KBM-7 (cell line): ENCODE data around the gene FUOM.
A peak's percentile ranks its signal among the peaks of the same experiment; 100 is the strongest.

ENCODE experiments used
- DNase-seq: peaks from one replicate; pipeline ENCODE4 v3.0.0-alpha.2; 2015
- in situ Hi-C: fragments of 300-500 bp; cut with MboI; formaldehyde crosslinking; loops from 2 replicates; pipeline ENCODE4 v1.14.3; 2020; ENCODE audit warnings: low sequenced_read_pairs, low pct_unique_long_range_greater_than_20kb, mixed read lengths

The FUOM gene

DNA sequence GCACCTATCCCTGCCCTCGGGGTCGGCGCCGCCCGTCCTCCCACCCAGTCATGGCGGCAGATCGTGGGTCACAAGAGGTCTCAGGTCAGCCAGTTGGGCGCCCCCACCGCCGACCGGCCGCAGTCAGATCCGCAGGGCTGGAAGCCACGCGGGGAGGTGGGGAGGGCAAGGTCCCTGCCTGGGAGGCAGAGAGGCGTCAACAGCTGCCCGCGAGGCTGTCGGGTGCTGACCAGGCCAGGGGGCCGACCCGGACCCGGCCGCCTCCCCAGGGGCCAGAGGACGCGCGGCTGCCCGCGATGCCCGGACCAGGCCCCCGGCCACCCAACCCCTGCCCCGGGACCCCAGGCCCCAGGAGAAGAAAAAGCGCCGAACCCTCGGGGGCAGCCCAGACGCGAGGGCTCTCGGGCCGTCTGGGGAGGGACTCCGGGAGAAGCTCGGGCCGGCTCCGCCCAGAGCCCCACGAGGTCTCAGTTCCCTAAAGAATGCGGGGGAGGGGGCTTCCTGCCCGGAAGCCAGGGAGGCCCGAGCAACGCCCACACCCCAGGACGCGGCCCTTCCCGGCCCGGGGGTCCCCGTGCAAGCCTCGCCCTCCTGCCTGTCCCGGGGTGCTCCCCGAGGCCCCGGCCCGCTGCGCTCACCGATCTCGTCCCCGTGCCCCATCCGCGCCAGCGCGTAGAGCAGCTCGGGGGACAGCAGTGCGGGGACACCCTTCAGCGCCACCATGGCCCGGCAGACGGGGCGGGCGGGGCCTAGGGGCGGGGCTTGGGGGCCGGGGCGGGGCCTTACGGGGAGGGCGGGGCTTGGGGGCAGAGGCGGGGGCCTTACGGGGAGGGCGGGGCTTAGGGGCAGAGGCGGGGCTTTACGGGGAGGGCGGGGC lies at the start of gene FUOM:
Gene FUOM, minus strand, starts transcription at position 735 of the 877 bp plus-strand sequence. Its CDS starts 12 bp downstream, at position 723.
- in situ Hi-C loops = no loop called here
- DNase-seq = peak; percentile 90

GRCh38 chr10:133405844-133406527 lies 48.2 kb upstream of the FUOM start:
- in situ Hi-C loops = no loop called here
- no peak for DNase-seq

- in situ Hi-C loops = no loop called here
Measured at GRCh38 chr10:133405272-133405671, 47.5 kb upstream of the FUOM start.

GRCh38 chr10:133403784-133404183 lies 46.0 kb upstream of the FUOM start:
- in situ Hi-C loops = no loop called here
- no peak for DNase-seq

More at GRCh38 chr10:133405272-133405671, 47.5 kb upstream of the FUOM start:
- DNase-seq = no peak

DNA sequence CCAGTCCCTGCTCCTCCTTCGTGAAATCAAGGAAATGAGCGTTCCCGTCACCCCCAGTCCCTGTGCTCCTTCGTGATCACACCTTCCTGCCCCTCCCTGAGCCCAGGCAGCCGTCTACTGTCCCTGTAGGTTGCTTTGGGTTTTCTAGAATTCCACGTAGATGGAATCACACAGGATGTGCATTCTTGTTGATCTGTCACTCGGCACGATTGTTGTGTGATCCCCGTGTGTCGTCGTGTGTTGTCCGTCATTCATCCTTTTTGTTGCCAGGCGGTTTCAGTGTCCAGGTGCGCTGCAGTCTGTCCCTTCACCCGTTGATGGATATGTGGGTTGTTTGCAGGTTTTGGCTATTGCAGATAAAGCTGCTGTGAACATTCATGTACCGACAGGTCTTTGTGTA lies 45.5 kb upstream of the FUOM start:
- DNase-seq = no peak
- in situ Hi-C loops = no loop called here

DNA sequence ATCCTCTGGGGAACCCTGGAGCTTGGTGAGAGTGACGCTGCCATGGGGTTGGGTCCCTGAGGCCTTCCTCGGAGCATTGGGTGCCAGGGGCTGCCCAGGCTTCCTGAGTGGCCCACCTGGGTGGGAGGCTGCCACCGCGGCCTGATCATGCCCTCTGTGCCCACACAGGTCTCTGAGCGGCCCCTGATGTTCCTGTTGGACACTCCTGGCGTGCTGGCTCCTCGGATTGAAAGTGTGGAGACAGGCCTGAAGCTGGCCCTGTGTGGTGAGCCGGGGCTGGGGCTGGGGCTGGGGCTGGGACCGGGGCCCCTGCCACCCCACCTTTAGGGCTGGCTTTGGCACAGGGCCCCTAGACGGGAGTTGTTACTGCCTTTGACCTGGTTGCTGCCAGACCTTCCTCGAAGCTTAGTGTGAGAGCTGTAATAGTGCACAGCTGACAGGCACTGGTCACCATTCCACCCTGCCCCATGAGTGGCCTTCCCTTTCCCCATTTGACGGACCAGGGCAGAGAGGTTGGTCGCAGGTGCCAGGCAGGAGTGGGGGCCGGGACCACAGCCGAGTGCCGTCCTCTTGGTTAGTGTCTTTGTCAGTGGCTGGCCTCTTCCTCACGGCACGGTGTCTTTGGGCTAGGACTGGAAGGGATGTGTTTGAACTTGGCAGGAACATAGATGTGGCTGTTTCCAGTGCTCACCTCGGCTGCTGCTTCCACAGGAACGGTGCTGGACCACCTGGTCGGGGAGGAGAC lies 44.3 kb upstream of the FUOM start:
- in situ Hi-C loops = no loop called here
- no peak for DNase-seq

DNA sequence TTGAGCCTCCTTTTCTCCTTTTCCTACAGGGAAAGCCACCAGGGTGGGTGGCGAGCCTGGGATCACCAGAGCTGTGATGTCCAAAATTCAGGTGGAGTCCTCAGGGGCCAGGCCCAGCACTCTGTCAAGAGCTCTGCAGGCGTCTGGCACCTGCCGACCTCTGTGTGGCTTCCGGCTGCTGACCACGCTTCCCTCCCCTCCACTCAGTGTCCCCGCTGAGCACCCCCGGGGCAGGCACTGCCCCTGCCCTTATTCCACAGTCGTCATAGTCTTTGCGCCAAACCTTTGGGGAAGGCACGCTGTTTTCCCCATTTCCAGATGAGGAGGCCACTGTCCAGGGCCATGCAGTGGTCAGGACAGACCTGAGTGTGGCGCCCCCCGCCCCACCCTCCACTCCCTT lies 43.7 kb upstream of the FUOM start:
- no peak for DNase-seq

GRCh38 chr10:133400624-133401424 lies 43.0 kb upstream of the FUOM start:
- in situ Hi-C loops = no loop called here
- DNase-seq = no peak

More for the DNA sequence above, 43.7 kb upstream of the FUOM start:
- in situ Hi-C loops = no loop called here

DNA sequence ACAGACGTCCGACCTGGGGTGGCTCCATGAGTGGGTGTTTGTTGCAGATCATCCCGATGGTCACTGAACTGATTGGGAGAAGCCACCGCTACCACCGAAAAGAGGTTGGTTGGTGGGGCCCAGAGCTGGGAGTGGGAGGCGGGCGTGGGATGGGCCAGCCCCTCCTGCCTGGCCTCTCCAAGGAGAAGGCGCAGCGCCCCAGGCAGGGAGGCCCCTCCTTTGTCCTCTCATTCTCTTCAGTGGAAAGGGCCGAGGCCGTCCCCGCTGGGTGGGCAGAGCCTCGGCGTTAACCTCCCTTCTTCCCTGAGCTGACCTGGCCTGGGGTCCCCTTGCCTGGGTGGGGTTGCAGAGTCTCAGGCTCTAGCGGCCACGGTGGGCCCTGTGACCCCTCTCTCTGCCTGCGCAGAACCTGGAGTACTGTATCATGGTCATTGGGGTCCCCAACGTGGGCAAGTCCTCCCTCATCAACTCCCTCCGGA lies 41.3 kb upstream of the FUOM start:
- no peak for DNase-seq
- in situ Hi-C loops = no loop called here

- no peak for DNase-seq
- in situ Hi-C loops = no loop called here
Measured at GRCh38 chr10:133397938-133398337, 40.1 kb upstream of the FUOM start.

GRCh38 chr10:133396035-133396624 lies 38.3 kb upstream of the FUOM start:
- in situ Hi-C loops = no loop called here
- no peak for DNase-seq

GRCh38 chr10:133394801-133395221 lies 37.0 kb upstream of the FUOM start:
- no peak for DNase-seq
- in situ Hi-C loops = no loop called here

DNA sequence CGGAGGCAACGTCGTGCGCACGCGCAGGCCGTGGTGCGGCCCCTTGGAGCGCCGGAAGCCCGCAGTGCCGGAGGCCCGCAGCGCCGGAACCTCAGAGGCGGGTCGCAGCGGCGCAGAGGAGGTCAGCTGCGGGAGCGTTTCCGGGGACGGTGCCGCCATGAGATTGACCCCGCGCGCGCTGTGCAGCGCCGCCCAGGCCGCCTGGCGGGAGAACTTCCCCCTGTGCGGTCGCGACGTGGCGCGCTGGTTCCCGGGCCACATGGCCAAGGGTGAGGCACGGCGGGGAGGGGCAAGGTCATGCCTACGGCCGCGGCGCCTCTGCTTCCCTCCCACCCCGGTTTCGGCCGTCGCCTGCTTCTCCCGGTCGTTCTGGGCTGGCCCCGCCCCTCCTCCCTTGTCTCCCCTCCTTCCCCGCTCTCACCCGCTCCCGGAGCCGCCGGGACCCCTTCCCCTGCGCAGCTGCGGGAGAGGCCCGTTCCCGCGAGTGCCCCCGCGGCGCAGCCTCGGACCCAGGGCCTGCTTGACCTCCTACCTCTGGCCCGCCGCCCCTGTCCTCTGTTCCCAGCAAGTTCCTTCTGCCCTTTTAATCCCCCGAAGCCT lies 36.3 kb upstream of the FUOM start, which contains the start of gene MTG1:
Gene MTG1, plus strand, starts transcription at position 94 of the 600 bp plus-strand sequence. Its CDS starts 64 bp downstream, at position 158.
- in situ Hi-C loops = no loop called here
- peak; percentile 93 for DNase-seq

DNA sequence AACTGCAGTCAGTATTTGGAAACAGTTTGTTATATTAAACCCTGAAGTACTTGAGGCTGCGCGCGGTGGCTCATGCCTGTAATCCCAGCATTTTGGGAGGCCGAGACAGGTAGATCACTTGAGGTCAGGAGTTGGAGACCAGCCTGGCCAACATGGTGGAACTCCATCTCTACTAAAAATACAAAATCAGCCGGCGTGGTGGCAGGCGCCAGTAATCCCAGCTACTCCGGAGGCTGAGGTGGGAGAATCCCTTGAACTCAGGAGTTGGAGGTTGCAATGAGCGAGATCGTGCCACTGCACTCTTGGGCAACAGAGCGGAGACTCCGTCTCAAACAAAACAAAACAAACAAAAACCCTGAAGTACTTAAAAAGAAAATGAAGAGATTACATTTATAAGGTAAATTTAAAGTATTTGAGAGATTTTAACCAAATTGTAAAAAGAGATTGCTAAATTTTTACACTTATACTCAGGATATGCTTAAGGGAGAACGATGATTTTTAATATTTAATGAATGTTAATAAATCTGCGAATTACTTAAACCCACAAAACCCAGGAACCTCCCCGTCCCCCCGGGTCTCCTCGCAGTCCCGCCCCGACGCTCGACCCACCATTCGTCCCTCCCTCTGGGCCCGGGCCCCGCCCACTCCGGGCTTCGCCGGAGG lies 35.7 kb upstream of the FUOM start:
- no peak for DNase-seq
- in situ Hi-C loops = no loop called here

DNA sequence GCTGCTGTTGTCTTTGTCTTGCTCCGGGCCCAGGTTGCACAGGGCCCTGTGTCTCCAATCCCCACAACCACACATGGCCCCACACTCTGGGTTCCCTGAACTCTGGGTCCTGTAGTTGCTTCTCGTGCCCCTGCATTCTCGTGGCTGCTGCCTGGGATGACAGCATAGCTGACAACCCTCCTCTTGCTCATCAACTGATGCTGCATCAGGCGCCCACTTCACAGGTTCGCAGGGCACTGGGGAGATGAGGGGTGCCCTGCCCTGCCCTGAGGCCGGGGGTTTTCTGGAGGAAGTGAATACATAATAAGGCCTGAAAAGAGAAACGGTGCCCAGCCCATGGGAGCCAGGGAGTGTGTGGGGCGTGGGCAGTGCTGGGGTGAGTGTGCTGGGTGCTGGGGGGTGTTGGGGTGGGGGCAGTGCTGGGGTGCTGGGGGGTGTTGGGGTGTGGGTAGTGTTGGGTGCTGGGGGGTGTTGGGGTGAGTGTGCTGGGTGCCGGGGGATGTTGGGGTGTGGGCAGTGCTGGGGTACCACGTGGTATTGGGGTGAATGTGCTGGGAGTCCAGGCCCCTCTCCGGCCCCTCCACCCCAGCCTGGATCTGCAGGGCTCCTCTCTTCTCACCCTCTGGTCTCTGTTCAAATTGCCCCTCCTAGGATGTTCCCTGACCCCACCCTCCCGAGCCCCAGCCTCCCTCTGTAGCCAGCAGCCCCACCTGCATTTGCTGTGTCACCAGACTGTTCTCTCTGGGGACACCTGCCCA lies 34.1 kb upstream of the FUOM start:
- DNase-seq = no peak

GRCh38 chr10:133391249-133391635 lies 33.4 kb upstream of the FUOM start:
- DNase-seq = no peak
- in situ Hi-C loops = no loop called here

More for the DNA sequence above, 34.1 kb upstream of the FUOM start:
- in situ Hi-C loops = no loop called here
